HCT116 (cell line): ENCODE results near the gene MIGA1. TPM values are rescaled to one million over a fixed set of nuclear protein-coding genes. Genes with fewer than 3 reads are reported as not detected.

Experiments
- ATAC-seq: fragments of 200-7000 bp; cut with Tn5 transposase; 2 replicates; pipeline ENCODE4 v1.9.1; 2020; ENCODE audit warnings: mild to moderate bottlenecking, moderate library complexity
- BruUV-seq: library from RNA; stranded (reverse); fragments of 400-500 nt; replicated peaks from 2 replicates; lab custom pipeline; 2021; lab: Mats Ljungman, UMichigan
- CTCF ChIA-PET: fragments of 300-600 bp; sonication (Branson Sonifier 250); formaldehyde crosslinking; loops from one replicate; lab custom pipeline; 2021; ENCODE audit warnings: antibody characterized with exemption; lab: Charles Lee
- POLR2A ChIA-PET: fragments of 300-600, 350-600 bp; sonication (Branson Sonifier 250); formaldehyde crosslinking; loops from one replicate; lab custom pipeline; 2021; ENCODE audit warnings: antibody characterized with exemption; lab: Charles Lee
- RAD21 ChIA-PET, 2 experiments: fragments of 300-600 bp; sonication (Branson Sonifier 250); formaldehyde crosslinking; loops; one replicate each; lab custom pipeline; 2023; ENCODE audit warnings: low total read pairs in 2 of 2; ENCODE audit not compliant: uncharacterized antibody in 2 of 2, unreplicated experiment in 2 of 2, low non-redundant PET in 1 of 2; lab: Charles Lee
- DNase-seq: peaks from one replicate; pipeline ENCODE4 v3.0.0-alpha.2; 2010; ENCODE audit warnings: low read depth, low spot score
- H2AFZ ChIP-seq: fragments of 200-600 bp; shearing (Covaris generic), sonication (generic); 2 replicates; pipeline ENCODE4 v1.6.1; 2017; ENCODE audit warnings: low read depth, mixed run types, mixed read lengths, antibody characterized with exemption, low read length; ENCODE audit not compliant: poor library complexity, severe bottlenecking
- H3K27ac ChIP-seq: 2 replicates; pipeline ENCODE4 v1.5.1; 2012; ENCODE audit warnings: low read depth, low read length
- H3K27me3 ChIP-seq: fragments of 200-600 bp; sonication (generic); 2 replicates; pipeline ENCODE4 v1.6.1; 2016; ENCODE audit warnings: mixed run types, low read length, mixed read lengths; ENCODE audit not compliant: insufficient read depth
- H3K36me3 ChIP-seq, 2 experiments: fragments of 200-500 bp in 1 of 2; fragments of 200-600 bp in 1 of 2; sonication (Bioruptor generic) in 1 of 2; sonication (generic) in 1 of 2; 2 replicates each; pipeline versions ENCODE4 v1.5.1 to v1.6.1; 2014 to 2016; ENCODE audit warnings: low read length in 2 of 2, inconsistent platforms in 1 of 2, mixed read lengths in 1 of 2, mixed run types in 1 of 2; ENCODE audit not compliant: insufficient read depth in 2 of 2, control insufficient read depth in 1 of 2
- H3K4me1 ChIP-seq, 2 experiments: fragments of 200-600 bp in 1 of 2; sonication (generic) in 1 of 2; 2 replicates each; pipeline versions ENCODE4 v1.5.1 to v1.6.1; 2012 to 2017; ENCODE audit warnings: low read length in 2 of 2, inconsistent platforms in 1 of 2, mild to moderate bottlenecking in 1 of 2, mixed read lengths in 1 of 2, mixed run types in 1 of 2, moderate library complexity in 1 of 2; ENCODE audit not compliant: insufficient read depth in 2 of 2, control insufficient read depth in 1 of 2
- H3K4me2 ChIP-seq: fragments of 200-600 bp; sonication (generic); 2 replicates; pipeline ENCODE4 v1.6.1; 2017; ENCODE audit warnings: mixed run types, low read length, mixed read lengths
- H3K4me3 ChIP-seq, 2 experiments: fragments of 200-600 bp in 1 of 2; sonication (generic) in 1 of 2; replicated peaks in 1 of 2; 2 replicates each; pipeline ENCODE4 v1.5.1; 2011 to 2016; ENCODE audit warnings: low read length in 2 of 2, control low read depth in 1 of 2, low read depth in 1 of 2, mild to moderate bottlenecking in 1 of 2, mixed read lengths in 1 of 2, mixed run types in 1 of 2
- H3K79me2 ChIP-seq: fragments of 200-600 bp; sonication (generic); 2 replicates; pipeline ENCODE4 v1.6.1; 2017; ENCODE audit warnings: mild to moderate bottlenecking, mixed run types, low read length, moderate library complexity, mixed read lengths; ENCODE audit not compliant: insufficient read depth
- H3K9ac ChIP-seq: fragments of 200-600 bp; sonication (generic); 2 replicates; pipeline ENCODE4 v1.6.1; 2016; ENCODE audit warnings: low read length, mixed read lengths
- H3K9me2 ChIP-seq: fragments of 200-600 bp; sonication (generic), shearing (Covaris generic); 2 replicates; pipeline ENCODE4 v1.6.1; 2017; ENCODE audit warnings: mixed run types, mild to moderate bottlenecking, moderate library complexity; ENCODE audit not compliant: insufficient read depth
- H3K9me3 ChIP-seq, 2 experiments: fragments of 200-500 bp in 1 of 2; fragments of 200-600 bp in 1 of 2; sonication (Bioruptor generic) in 1 of 2; sonication (generic) in 1 of 2; 2 replicates each; pipeline ENCODE4 v1.6.1; 2014 to 2017; ENCODE audit warnings: low read length in 2 of 2, mixed read lengths in 2 of 2, inconsistent platforms in 1 of 2, low read depth in 1 of 2, mild to moderate bottlenecking in 1 of 2, mixed run types in 1 of 2, moderate library complexity in 1 of 2; ENCODE audit not compliant: control insufficient read depth in 1 of 2, insufficient read depth in 1 of 2
- H4K20me1 ChIP-seq: fragments of 200-600 bp; sonication (generic), shearing (Covaris generic); 2 replicates; pipeline ENCODE4 v1.6.1; 2017; ENCODE audit warnings: mixed run types, mild to moderate bottlenecking, moderate library complexity; ENCODE audit not compliant: insufficient read depth
- CBX3 ChIP-seq: IDR thresholded peaks from 2 replicates; pipeline ENCODE4 v1.6.1; 2012; ENCODE audit warnings: low read depth
- CEBPB ChIP-seq: IDR thresholded peaks from 2 replicates; pipeline ENCODE4 v1.6.1; 2012; ENCODE audit warnings: low read depth
- ELF1 ChIP-seq: IDR thresholded peaks from 2 replicates; pipeline ENCODE4 v1.6.1; 2012; ENCODE audit warnings: low read depth, borderline replicate concordance
- EZH2 ChIP-seq: fragments of 200-600 bp; sonication (generic); IDR thresholded peaks from 2 replicates; pipeline ENCODE4 v1.6.1; 2017; ENCODE audit warnings: antibody characterized with exemption, mixed run types
- EZH2phosphoT487 ChIP-seq: fragments of 200-600 bp; IDR thresholded peaks from 2 replicates; pipeline ENCODE4 v1.6.1; 2018; ENCODE audit warnings: antibody characterized with exemption, borderline replicate concordance
- JUND ChIP-seq: IDR thresholded peaks from 2 replicates; pipeline ENCODE4 v1.6.1; 2012
- POLR2A ChIP-seq: IDR thresholded peaks from 2 replicates; pipeline ENCODE4 v1.7.0; 2011; ENCODE audit warnings: borderline replicate concordance; ENCODE audit not compliant: insufficient read depth, insufficient read length; ENCODE audit errors: extremely low read depth
- POLR2AphosphoS5 ChIP-seq: IDR thresholded peaks from 2 replicates; pipeline ENCODE4 v1.6.1; 2011; ENCODE audit warnings: mild to moderate bottlenecking, low read depth, low read length, moderate library complexity
- RAD21 ChIP-seq: IDR thresholded peaks from 2 replicates; pipeline ENCODE4 v1.6.1; 2012; ENCODE audit warnings: low read depth, mild to moderate bottlenecking
- SIN3A ChIP-seq: IDR thresholded peaks from 2 replicates; pipeline ENCODE4 v1.6.1; 2012; ENCODE audit warnings: low read depth
- SRF ChIP-seq: IDR thresholded peaks from 2 replicates; pipeline ENCODE4 v1.6.1; 2012; ENCODE audit warnings: low read depth
- TCF7L2 ChIP-seq: IDR thresholded peaks from 2 replicates; pipeline ENCODE4 v1.7.0; 2011; ENCODE audit warnings: borderline replicate concordance, inconsistent platforms; ENCODE audit not compliant: insufficient read depth, insufficient read length; ENCODE audit errors: extremely low read depth
- YY1 ChIP-seq: IDR thresholded peaks from 2 replicates; pipeline ENCODE4 v1.6.1; 2011; ENCODE audit warnings: low read length, low read depth, moderate library complexity, mild to moderate bottlenecking; ENCODE audit not compliant: insufficient replicate concordance; ENCODE audit errors: extremely low read depth
- ZFX ChIP-seq: fragments of 450-650 bp; IDR thresholded peaks from 2 replicates; pipeline ENCODE4 v1.6.1; 2017
- ZNF274 ChIP-seq: fragments of 200-500 bp; sonication (Bioruptor generic); IDR thresholded peaks from 2 replicates; pipeline ENCODE4 v1.6.1; 2014; ENCODE audit warnings: mild to moderate bottlenecking, low read depth, low read length, inconsistent platforms
- intact Hi-C: fragments of 100-400 bp; cut with micrococcal nuclease; formaldehyde crosslinking; loops from 2 replicates; pipeline ENCODE4 v1.10.0; 2022
- total RNA-seq: library from RNA; stranded (reverse); gene quantifications from one replicate; pipeline ENCODE4 v1.2.1, GENCODE V29; 2021; ENCODE audit not compliant: unreplicated experiment
- TF ChIP-seq, protein P1 (sequence below): IDR thresholded peaks from 2 replicates; pipeline ENCODE4 v1.6.1; 2012
- TF ChIP-seq, protein P2 (sequence below): IDR thresholded peaks from 2 replicates; pipeline ENCODE4 v1.6.1; 2011; ENCODE audit warnings: mild to moderate bottlenecking, low read length, moderate library complexity; ENCODE audit not compliant: insufficient replicate concordance; ENCODE audit errors: extremely low read depth
- TF ChIP-seq, protein P3 (sequence below), 3 experiments: fragments of 200-600 bp in 1 of 3; sonication (generic) in 1 of 3; IDR thresholded peaks in 2 of 3; conservative IDR thresholded peaks in 1 of 3; 2 replicates each; pipeline ENCODE4 v1.5.1; 2012 to 2017; ENCODE audit warnings: low read depth in 2 of 3, low read length in 2 of 3, antibody characterized with exemption in 1 of 3, borderline replicate concordance in 1 of 3, control low read depth in 1 of 3, mild to moderate bottlenecking in 1 of 3, mixed read lengths in 1 of 3, mixed run types in 1 of 3, moderate library complexity in 1 of 3; ENCODE audit not compliant: insufficient read depth in 1 of 3
- TF ChIP-seq, protein P4 (sequence below): IDR thresholded peaks from 2 replicates; pipeline ENCODE4 v1.6.1; 2012; ENCODE audit warnings: low read depth

The MIGA1 gene
- total RNA-seq, 1 experiment from 2014 or later: 9.6 TPM

DNA sequence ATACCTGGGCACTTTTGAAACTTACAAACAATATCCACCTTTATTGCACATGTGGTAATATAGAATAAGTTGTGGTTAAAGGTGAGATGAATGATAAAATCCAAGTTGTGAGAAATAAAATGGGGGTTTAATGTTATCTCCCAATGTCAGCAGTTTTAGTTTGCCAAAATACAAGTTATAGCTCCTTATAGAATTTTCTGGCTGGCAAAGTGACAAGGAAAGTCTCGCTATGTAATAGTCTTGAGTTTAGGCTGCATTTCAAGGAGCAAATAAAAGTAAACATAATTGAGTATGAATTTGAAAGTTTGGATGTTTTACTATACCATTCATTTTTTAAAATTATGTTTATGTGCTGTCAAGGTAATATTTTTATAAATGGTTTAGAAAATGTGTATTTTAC, 94.0 kb downstream of the MIGA1 start:
- intact Hi-C loops: no loop called here

More for the DNA sequence above, 94.0 kb downstream of the MIGA1 start:
- Histone ChIP-seq H3K27ac (no peak overlapping the region), H3K4me2 (no peak overlapping the region), H3K9ac (no peak overlapping the region), H3K9me3 (no peaks in the 10 kb centered on the region), H3K79me2 (no peaks in the 10 kb centered on the region), H2AFZ (no peak overlapping the region), H3K27me3 (no peaks in the 10 kb centered on the region), H3K4me3 (no peak overlapping the region)
- POLR2A ChIA-PET: no interaction called here
- no peak for DNase-seq
- RAD21 ChIA-PET: no interaction called here
- no TSS peak for BruUV-seq
- CTCF ChIA-PET: no interaction called here
- ATAC-seq: no peak
- TF ChIP-seq, protein P1, sequence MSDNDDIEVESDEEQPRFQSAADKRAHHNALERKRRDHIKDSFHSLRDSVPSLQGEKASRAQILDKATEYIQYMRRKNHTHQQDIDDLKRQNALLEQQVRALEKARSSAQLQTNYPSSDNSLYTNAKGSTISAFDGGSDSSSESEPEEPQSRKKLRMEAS: no peak
- TF ChIP-seq, protein P2, sequence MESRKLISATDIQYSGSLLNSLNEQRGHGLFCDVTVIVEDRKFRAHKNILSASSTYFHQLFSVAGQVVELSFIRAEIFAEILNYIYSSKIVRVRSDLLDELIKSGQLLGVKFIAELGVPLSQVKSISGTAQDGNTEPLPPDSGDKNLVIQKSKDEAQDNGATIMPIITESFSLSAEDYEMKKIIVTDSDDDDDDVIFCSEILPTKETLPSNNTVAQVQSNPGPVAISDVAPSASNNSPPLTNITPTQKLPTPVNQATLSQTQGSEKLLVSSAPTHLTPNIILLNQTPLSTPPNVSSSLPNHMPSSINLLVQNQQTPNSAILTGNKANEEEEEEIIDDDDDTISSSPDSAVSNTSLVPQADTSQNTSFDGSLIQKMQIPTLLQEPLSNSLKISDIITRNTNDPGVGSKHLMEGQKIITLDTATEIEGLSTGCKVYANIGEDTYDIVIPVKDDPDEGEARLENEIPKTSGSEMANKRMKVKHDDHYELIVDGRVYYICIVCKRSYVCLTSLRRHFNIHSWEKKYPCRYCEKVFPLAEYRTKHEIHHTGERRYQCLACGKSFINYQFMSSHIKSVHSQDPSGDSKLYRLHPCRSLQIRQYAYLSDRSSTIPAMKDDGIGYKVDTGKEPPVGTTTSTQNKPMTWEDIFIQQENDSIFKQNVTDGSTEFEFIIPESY: no peak
- no peak for TF ChIP-seq SRF
- TF ChIP-seq ELF1: no peak
- TF ChIP-seq POLR2AphosphoS5: no peak
- TF ChIP-seq EZH2phosphoT487: no peak
- TF ChIP-seq, protein P3, sequence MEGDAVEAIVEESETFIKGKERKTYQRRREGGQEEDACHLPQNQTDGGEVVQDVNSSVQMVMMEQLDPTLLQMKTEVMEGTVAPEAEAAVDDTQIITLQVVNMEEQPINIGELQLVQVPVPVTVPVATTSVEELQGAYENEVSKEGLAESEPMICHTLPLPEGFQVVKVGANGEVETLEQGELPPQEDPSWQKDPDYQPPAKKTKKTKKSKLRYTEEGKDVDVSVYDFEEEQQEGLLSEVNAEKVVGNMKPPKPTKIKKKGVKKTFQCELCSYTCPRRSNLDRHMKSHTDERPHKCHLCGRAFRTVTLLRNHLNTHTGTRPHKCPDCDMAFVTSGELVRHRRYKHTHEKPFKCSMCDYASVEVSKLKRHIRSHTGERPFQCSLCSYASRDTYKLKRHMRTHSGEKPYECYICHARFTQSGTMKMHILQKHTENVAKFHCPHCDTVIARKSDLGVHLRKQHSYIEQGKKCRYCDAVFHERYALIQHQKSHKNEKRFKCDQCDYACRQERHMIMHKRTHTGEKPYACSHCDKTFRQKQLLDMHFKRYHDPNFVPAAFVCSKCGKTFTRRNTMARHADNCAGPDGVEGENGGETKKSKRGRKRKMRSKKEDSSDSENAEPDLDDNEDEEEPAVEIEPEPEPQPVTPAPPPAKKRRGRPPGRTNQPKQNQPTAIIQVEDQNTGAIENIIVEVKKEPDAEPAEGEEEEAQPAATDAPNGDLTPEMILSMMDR (IDR thresholded peaks at IDR 0.05 in 2 of 3, conservative IDR thresholded peaks at IDR 0.05 in 1 of 3; ENCODE audit: borderline replicate concordance in 1 of 3, insufficient read depth in 1 of 3, low read depth in 2 of 3, low read length in 2 of 3): no peak
- TF ChIP-seq CEBPB: no peak
- no peak for TF ChIP-seq CBX3
- no peak for TF ChIP-seq TCF7L2
- TF ChIP-seq SIN3A: no peak
- TF ChIP-seq EZH2: no peak
- no peak for TF ChIP-seq ZFX
- TF ChIP-seq POLR2A: no peak
- no peak for TF ChIP-seq ZNF274
- no peak for TF ChIP-seq JUND
- no peak for TF ChIP-seq YY1
- TF ChIP-seq RAD21: no peak
- TF ChIP-seq, protein P4, sequence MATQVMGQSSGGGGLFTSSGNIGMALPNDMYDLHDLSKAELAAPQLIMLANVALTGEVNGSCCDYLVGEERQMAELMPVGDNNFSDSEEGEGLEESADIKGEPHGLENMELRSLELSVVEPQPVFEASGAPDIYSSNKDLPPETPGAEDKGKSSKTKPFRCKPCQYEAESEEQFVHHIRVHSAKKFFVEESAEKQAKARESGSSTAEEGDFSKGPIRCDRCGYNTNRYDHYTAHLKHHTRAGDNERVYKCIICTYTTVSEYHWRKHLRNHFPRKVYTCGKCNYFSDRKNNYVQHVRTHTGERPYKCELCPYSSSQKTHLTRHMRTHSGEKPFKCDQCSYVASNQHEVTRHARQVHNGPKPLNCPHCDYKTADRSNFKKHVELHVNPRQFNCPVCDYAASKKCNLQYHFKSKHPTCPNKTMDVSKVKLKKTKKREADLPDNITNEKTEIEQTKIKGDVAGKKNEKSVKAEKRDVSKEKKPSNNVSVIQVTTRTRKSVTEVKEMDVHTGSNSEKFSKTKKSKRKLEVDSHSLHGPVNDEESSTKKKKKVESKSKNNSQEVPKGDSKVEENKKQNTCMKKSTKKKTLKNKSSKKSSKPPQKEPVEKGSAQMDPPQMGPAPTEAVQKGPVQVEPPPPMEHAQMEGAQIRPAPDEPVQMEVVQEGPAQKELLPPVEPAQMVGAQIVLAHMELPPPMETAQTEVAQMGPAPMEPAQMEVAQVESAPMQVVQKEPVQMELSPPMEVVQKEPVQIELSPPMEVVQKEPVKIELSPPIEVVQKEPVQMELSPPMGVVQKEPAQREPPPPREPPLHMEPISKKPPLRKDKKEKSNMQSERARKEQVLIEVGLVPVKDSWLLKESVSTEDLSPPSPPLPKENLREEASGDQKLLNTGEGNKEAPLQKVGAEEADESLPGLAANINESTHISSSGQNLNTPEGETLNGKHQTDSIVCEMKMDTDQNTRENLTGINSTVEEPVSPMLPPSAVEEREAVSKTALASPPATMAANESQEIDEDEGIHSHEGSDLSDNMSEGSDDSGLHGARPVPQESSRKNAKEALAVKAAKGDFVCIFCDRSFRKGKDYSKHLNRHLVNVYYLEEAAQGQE: no peak
- TF ChIP-seq, all 23 proteins: peak for 0
- Histone ChIP-seq H3K36me3 (no peaks in the 10 kb centered on the region), H3K4me1 (no peaks in the 10 kb centered on the region), H4K20me1 (no peaks in the 10 kb centered on the region), H3K9me2 (no peaks in the 10 kb centered on the region)
